Transverse colon (tissue), 4 donors: ENCODE data around the gene LAMC1. TPM values are rescaled to one million over a fixed set of nuclear protein-coding genes. Genes with fewer than 3 reads are reported as not detected.
"Not testable (repeated sequence)": the region's sequence is repeated elsewhere in the genome, so short reads cannot be mapped to it uniquely, and the experiment has no call there.

Experiments used
- DNase-seq: peaks from one replicate; pipeline ENCODE4 v3.0.0-alpha.2; 2019
- H3K27ac ChIP-seq, 4 donors: fragments of 200-600 bp; sonication (generic); 2 replicates each; pipeline ENCODE4 v1.5.1; 2016 to 2018; ENCODE audit warnings: inconsistent platforms in 4 of 4
- H3K27me3 ChIP-seq: fragments of 200-600 bp; sonication (generic); 2 replicates; pipeline ENCODE4 v1.5.1; 2017; ENCODE audit warnings: inconsistent platforms
- H3K36me3 ChIP-seq, 4 donors: fragments of 200-600 bp; sonication (generic); 2 replicates each; pipeline ENCODE4 v1.5.1; 2017 to 2019; ENCODE audit warnings: inconsistent platforms in 4 of 4
- H3K4me1 ChIP-seq, 4 donors: fragments of 200-600 bp; sonication (generic); 2 replicates each; pipeline ENCODE4 v1.5.1; 2017 to 2020; ENCODE audit warnings: inconsistent platforms in 4 of 4
- H3K4me3 ChIP-seq, 4 donors: fragments of 200-600 bp; sonication (generic); 1 replicate in 1 of 4; 2 replicates in 3 of 4; pipeline versions ENCODE4 v1.5.1 to v1.6.1; 2017 to 2019; ENCODE audit warnings: inconsistent platforms in 4 of 4
- H3K9me3 ChIP-seq, 2 donors: fragments of 200-600 bp; sonication (generic); 2 replicates each; pipeline ENCODE4 v1.5.1; 2017 to 2019; ENCODE audit warnings: inconsistent platforms in 2 of 2
- EP300 ChIP-seq: sonication (generic); formaldehyde crosslinking; IDR thresholded peaks from one replicate; pipeline ENCODE4 v1.6.1; 2017; ENCODE audit warnings: antibody characterized with exemption, low read depth
- POLR2A ChIP-seq: fragments of 450-650 bp; IDR thresholded peaks from one replicate; pipeline ENCODE4 v1.6.1; 2016; ENCODE audit warnings: antibody characterized with exemption, mild to moderate bottlenecking, moderate library complexity
- POLR2AphosphoS5 ChIP-seq, 3 donors: sonication (generic); formaldehyde crosslinking; IDR thresholded peaks; one replicate each; pipeline ENCODE4 v1.6.1; 2016; ENCODE audit warnings: antibody characterized with exemption in 3 of 3
- WGBS, 2 donors: methylation state at CpG; one replicate each; pipeline ENCODE4 v1.1.5; 2018; ENCODE audit warnings: low coverage in 1 of 2; 5-methylcytosine and 5-hydroxymethylcytosine counted together
- in situ Hi-C, 4 donors: fragments of 200-750 bp; cut with MboI; loops; one replicate each; pipeline versions ENCODE4 v1.15.0 to v1.15.1; 2017; ENCODE audit warnings: low sequenced_read_pairs in 3 of 4, low pct_ligation_motif_present in 1 of 4, low pct_unique_long_range_greater_than_20kb in 1 of 4
- intact Hi-C: fragments of 100-400 bp; cut with DNase I; formaldehyde crosslinking; loops from one replicate; pipeline ENCODE4 v1.15.1; 2023; ENCODE audit warnings: low total_unique reads
- total RNA-seq, 4 donors: library from RNA; depleted of rRNA; stranded (reverse); fragments of >200 nt; gene quantifications; one replicate each; pipeline ENCODE4 v1.1.0, GENCODE V29; 2016
- TF ChIP-seq, protein P1 (sequence below), 5 experiments: fragments of 200-600 bp in 3 of 5; fragments of 450-650 bp in 2 of 5; sonication (generic) in 3 of 5; IDR thresholded peaks; 1 replicate in 2 of 5; 2 replicates in 3 of 5; pipeline ENCODE4 v1.5.1; 2016 to 2017; ENCODE audit warnings: antibody characterized with exemption in 5 of 5, inconsistent platforms in 3 of 5, mild to moderate bottlenecking in 2 of 5, moderate library complexity in 1 of 5

The LAMC1 gene
- total RNA-seq, 4 donors from 2014 or later = 77.7 to 633 (median 138) TPM

DNA sequence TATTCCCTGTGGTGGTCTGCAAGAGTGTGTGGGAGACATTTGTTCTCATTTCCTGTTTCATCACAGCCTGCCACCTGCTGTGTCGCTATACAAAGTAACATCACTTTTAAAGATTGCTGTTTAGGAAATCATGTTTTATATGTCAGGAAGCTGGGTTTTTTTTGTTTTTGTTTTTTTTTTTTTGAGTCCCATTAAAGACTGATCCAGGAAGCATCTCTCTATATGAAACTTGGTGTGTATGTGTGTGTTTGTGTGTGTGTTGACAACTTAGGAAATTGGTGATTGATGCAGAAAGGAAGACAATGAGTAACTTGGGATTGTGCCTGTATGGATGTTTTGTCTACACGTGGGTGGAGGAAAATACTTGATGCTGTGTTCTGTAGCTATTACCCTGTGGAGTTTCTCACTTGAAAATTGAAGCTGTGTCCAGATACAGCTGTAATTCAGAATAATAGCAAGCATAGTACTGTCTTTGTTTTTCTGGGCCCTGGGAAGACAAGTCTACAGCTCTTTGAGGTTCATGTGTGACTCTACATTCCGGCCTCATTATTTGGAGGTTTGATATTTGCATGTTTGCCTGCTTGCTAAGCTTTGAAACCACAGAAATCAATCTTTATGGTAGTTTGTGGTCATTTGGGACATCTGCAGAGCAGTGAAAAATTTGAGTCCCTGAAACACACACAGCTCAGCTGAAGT is 47.9 kb downstream of the LAMC1 start:
- Histone ChIP-seq H3K9me3 (no peaks in the 10 kb centered on the region), H3K36me3 (no peaks in the 10 kb centered on the region), H3K4me1 (peaks cover 4 to 65% (median 26%) of the 10 kb centered on the region in 4 donors), H3K27me3 (no peaks in the 10 kb centered on the region), H3K4me3 (no peak overlapping the region), H3K27ac (peak overlapping the region; percentile 6 to 32 (median 18))
- no peak for DNase-seq
- in situ Hi-C loops = no loop called here
- 42 to 68% methylated on average over 3 of the region's 3 CpGs for WGBS, 2 donors
- intact Hi-C loops = no loop called here
- TF ChIP-seq, protein P1, sequence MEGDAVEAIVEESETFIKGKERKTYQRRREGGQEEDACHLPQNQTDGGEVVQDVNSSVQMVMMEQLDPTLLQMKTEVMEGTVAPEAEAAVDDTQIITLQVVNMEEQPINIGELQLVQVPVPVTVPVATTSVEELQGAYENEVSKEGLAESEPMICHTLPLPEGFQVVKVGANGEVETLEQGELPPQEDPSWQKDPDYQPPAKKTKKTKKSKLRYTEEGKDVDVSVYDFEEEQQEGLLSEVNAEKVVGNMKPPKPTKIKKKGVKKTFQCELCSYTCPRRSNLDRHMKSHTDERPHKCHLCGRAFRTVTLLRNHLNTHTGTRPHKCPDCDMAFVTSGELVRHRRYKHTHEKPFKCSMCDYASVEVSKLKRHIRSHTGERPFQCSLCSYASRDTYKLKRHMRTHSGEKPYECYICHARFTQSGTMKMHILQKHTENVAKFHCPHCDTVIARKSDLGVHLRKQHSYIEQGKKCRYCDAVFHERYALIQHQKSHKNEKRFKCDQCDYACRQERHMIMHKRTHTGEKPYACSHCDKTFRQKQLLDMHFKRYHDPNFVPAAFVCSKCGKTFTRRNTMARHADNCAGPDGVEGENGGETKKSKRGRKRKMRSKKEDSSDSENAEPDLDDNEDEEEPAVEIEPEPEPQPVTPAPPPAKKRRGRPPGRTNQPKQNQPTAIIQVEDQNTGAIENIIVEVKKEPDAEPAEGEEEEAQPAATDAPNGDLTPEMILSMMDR (IDR thresholded peaks at IDR 0.05) = no peak
- TF ChIP-seq POLR2AphosphoS5 (IDR thresholded peaks at IDR 0.05) (no peak), EP300 (no peak), POLR2A (no peak)

DNA sequence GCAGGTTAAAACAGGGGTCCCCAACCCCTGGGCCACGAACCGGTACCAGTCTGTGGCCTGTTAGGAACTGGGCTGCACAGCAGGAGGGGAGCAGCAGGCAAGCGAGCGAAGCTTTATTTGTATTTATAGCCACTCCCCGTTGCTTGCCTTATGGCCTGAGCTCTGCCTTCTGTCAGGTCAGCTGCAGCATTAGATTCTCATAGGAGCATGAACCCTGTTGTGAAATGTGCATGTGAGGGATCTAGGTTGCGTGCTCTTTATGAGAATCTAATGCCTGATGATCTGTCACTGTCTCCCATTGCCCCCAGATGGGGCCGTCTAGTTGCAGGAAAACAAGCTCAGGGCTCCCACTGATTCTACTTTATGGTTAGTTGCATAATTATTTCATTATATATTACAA is 49.4 kb downstream of the LAMC1 start:
- H3K4me3 ChIP-seq, H3K27me3 ChIP-seq, H3K9me3 ChIP-seq, DNase-seq, in situ Hi-C loops, intact Hi-C loops, H3K36me3 ChIP-seq: not testable (repeated sequence)
- H3K27ac ChIP-seq = peak overlapping the region in 3 of 4 donors; percentile 32 to 35 (median 33)
- H3K4me1 ChIP-seq = peaks cover 4 to 79% (median 30%) of the 10 kb centered on the region in 4 donors
- 79 to 89% methylated on average over 7 of the region's 7 CpGs for WGBS, 2 donors

DNA sequence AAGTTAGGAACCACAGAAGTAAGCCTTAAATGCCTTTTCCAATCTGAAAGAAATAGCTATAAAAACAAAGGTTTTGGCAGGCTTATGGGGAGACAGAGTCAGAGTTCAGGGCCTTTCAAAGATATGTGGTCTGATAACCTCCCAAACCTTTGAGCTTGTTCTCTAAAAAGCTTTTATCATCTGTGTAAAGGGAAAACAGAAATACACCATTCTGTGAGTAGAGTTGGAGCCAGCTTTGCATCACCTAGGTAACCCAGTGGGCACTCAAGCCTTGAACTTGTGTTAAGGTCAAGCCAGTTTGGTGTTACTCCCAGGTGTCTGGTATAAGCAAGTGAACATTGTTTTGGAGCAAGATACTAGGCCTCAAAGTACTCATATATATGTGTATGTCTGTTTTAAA is 50.1 kb downstream of the LAMC1 start:
- TF ChIP-seq EP300 (no peak), POLR2AphosphoS5 (IDR thresholded peaks at IDR 0.05) (no peak), POLR2A (no peak)
- TF ChIP-seq, protein P1 (IDR thresholded peaks at IDR 0.05) = no peak

DNA sequence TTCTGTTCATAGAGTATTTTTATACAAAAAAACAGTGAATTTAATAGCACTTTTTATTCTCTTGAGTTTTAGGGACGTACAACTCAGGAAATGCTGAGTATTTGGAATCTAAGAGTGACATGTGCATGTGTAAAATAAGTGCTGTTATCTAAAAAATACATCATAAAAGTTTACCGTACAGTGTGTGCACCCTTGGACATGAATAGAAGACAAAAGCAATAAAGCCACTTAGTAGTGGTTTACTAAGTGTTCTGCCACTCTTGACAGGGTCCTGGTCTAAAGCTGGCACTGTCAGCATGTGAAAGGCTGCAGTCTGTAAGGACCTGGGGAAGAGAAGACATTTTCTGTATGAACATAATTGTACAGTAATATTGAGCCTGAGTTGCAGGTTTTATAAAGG is 51.0 kb downstream of the LAMC1 start:
- no peak overlapping the region for H3K27ac ChIP-seq
- H3K9me3 ChIP-seq = no peaks in the 10 kb centered on the region
- H3K4me1 ChIP-seq = peaks cover 4 to 90% (median 30%) of the 10 kb centered on the region in 4 donors
- in situ Hi-C loops = no loop called here
- H3K36me3 ChIP-seq = no peaks in the 10 kb centered on the region
- TF ChIP-seq POLR2A (no peak), EP300 (no peak), POLR2AphosphoS5 (IDR thresholded peaks at IDR 0.05) (no peak)
- TF ChIP-seq, protein P1 (IDR thresholded peaks at IDR 0.05) = no peak
- intact Hi-C loops = no loop called here
- WGBS, 2 donors = 32 to 33% methylated on average over 2 of the region's 2 CpGs
- H3K4me3 ChIP-seq = no peak overlapping the region
- no peak for DNase-seq
- no peaks in the 10 kb centered on the region for H3K27me3 ChIP-seq

More for the DNA sequence above, 50.1 kb downstream of the LAMC1 start:
- Histone ChIP-seq H3K9me3 (no peaks in the 10 kb centered on the region), H3K27me3 (no peaks in the 10 kb centered on the region), H3K4me1 (peaks cover 4 to 84% (median 30%) of the 10 kb centered on the region in 4 donors), H3K4me3 (no peak overlapping the region), H3K27ac (peak overlapping the region in 3 of 4 donors; percentile 32 to 35 (median 33)), H3K36me3 (no peaks in the 10 kb centered on the region)
- intact Hi-C loops (no loop called here), in situ Hi-C loops (no loop called here)
- no peak for DNase-seq

DNA sequence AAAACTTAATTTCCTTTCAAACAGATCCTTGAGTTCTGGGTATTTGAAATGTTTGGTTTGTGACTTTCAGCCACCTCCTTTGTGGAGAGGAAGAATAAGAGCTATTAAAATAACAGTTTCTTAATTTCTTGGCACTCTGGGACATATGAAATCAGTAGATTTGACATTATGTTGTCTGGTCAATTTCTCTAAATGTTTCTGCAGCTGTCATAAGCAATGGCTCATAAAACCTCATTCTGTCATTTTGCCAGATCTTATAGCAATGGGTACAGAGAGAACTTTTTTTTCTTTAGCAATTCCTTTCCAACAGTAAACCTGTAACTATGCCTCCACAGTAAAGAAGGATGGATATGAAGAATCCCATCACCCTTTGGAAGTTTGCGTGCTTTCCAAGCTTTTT is 52.6 kb downstream of the LAMC1 start:
- no peaks in the 10 kb centered on the region for H3K27me3 ChIP-seq
- peak overlapping the region; percentile 9 to 49 (median 41) for H3K27ac ChIP-seq
- no peaks in the 10 kb centered on the region for H3K9me3 ChIP-seq
- WGBS, 2 donors = 67 to 85% methylated on average over 1 of the region's 1 CpG
- no peaks in the 10 kb centered on the region for H3K36me3 ChIP-seq
- no peak for DNase-seq
- H3K4me1 ChIP-seq = peaks cover 7 to 90% (median 28%) of the 10 kb centered on the region in 4 donors
- H3K4me3 ChIP-seq = no peak overlapping the region
- peak in 1 of 3 donors; percentile 51 for TF ChIP-seq POLR2AphosphoS5 (IDR thresholded peaks at IDR 0.05)
- TF ChIP-seq, protein P1 (IDR thresholded peaks at IDR 0.05) = no peak
- intact Hi-C loops = no loop called here
- in situ Hi-C loops = no loop called here
